Body of pancreas (tissue), 4 donors: ENCODE measurements around the gene ARMH1. TPM values are rescaled to one million over a fixed set of nuclear protein-coding genes. Genes with fewer than 3 reads are reported as not detected.

Source experiments
- ATAC-seq: fragments of 150-250 bp; one replicate; pipeline ENCODE4 v1.9.1; 2016
- DNase-seq, 4 donors: peaks; one replicate each; pipeline ENCODE4 v3.0.0-alpha.2; 2019
- H3K27ac ChIP-seq, 4 donors: fragments of 200-600 bp; sonication (generic); 1 replicate in 3 of 4; 2 replicates in 1 of 4; pipeline versions ENCODE4 v1.5.1 to v1.6.1; 2016 to 2019; ENCODE audit warnings: mild to moderate bottlenecking in 1 of 4, mixed read lengths in 1 of 4, moderate library complexity in 1 of 4
- H3K27me3 ChIP-seq, 2 donors: fragments of 200-600 bp; sonication (generic); one replicate each; pipeline ENCODE4 v1.6.0; 2016; ENCODE audit warnings: mild to moderate bottlenecking in 1 of 2
- H3K36me3 ChIP-seq, 2 donors: fragments of 200-600 bp; sonication (generic); replicated peaks in 1 of 2; 2 replicates each; pipeline ENCODE4 v1.5.1; 2016; ENCODE audit warnings: low read depth in 2 of 2; ENCODE audit not compliant: insufficient read depth in 1 of 2
- H3K4me1 ChIP-seq: fragments of 200-600 bp; sonication (generic); one replicate; pipeline ENCODE4 v1.6.0; 2016
- H3K4me3 ChIP-seq, 2 donors: fragments of 200-600 bp; sonication (generic); 1 replicate in 1 of 2; 2 replicates in 1 of 2; pipeline ENCODE4 v1.5.1; 2016 to 2019
- H3K9me3 ChIP-seq, 3 donors: fragments of 200-600 bp; sonication (generic); 1 replicate in 2 of 3; 2 replicates in 1 of 3; pipeline ENCODE4 v1.5.1; 2016
- CTCF ChIP-seq, 7 experiments: fragments of 450-650 bp in 4 of 7; fragments of 200-600 bp in 3 of 7; sonication (generic) in 3 of 7; IDR thresholded peaks; one replicate each; pipeline ENCODE4 v1.5.1; 2016 to 2019; ENCODE audit warnings: antibody characterized with exemption in 7 of 7
- POLR2A ChIP-seq, 3 donors: fragments of 450-650 bp; IDR thresholded peaks; one replicate each; pipeline ENCODE4 v1.6.1; 2016; ENCODE audit warnings: antibody characterized with exemption in 3 of 3, mild to moderate bottlenecking in 2 of 3
- WGBS, 2 donors: methylation state at CpG; one replicate each; pipeline ENCODE4 v1.1.5; 2017; 5-methylcytosine and 5-hydroxymethylcytosine counted together
- intact Hi-C: fragments of 100-400 bp; cut with DNase I; formaldehyde crosslinking; loops from one replicate; pipeline ENCODE4 v1.15.1; 2023
- total RNA-seq, 2 donors: library from RNA; depleted of rRNA; stranded (reverse); fragments of >200 nt; gene quantifications; one replicate each; pipeline ENCODE4 v1.1.0, GENCODE V29; 2016

The ARMH1 gene
- total RNA-seq, 2 donors from 2014 or later, result 1.0 TPM; not detected in 1

GRCh38 chr1:44717156-44717555, 42.6 kb downstream of the ARMH1 start:
- Histone ChIP-seq H3K27ac (no peak overlapping the region), H3K36me3 (no peaks in the 10 kb centered on the region), H3K4me3 (no peak overlapping the region), H3K9me3 (no peaks in the 10 kb centered on the region), H3K4me1 (peaks cover 12% of the 10 kb centered on the region), H3K27me3 (no peaks in the 10 kb centered on the region)
- intact Hi-C loops, result no loop called here
- no peak for TF ChIP-seq POLR2A (IDR thresholded peaks at IDR 0.05)
- no peak for TF ChIP-seq CTCF (IDR thresholded peaks at IDR 0.05)
- WGBS, 2 donors, result 73 to 85% methylated on average over 4 of the region's 4 CpGs
- ATAC-seq, result no peak
- DNase-seq, result no peak

GRCh38 chr1:44717653-44718052, 43.1 kb downstream of the ARMH1 start:
- H3K27me3 ChIP-seq, result no peaks in the 10 kb centered on the region
- H3K36me3 ChIP-seq, result no peaks in the 10 kb centered on the region
- WGBS, 2 donors, result 55 to 75% methylated on average over 1 of the region's 1 CpG
- H3K4me1 ChIP-seq, result peaks cover 12% of the 10 kb centered on the region
- DNase-seq, result no peak
- no peak overlapping the region for H3K27ac ChIP-seq
- H3K4me3 ChIP-seq, result no peak overlapping the region
- intact Hi-C loops, result no loop called here
- TF ChIP-seq POLR2A (IDR thresholded peaks at IDR 0.05) (no peak), CTCF (IDR thresholded peaks at IDR 0.05) (no peak)
- ATAC-seq, result no peak
- H3K9me3 ChIP-seq, result no peaks in the 10 kb centered on the region

- H3K27me3 ChIP-seq, result no peaks in the 10 kb centered on the region
- no peak overlapping the region for H3K27ac ChIP-seq
- H3K9me3 ChIP-seq, result no peaks in the 10 kb centered on the region
- intact Hi-C loops, result no loop called here
- peaks cover 12% of the 10 kb centered on the region for H3K4me1 ChIP-seq
- TF ChIP-seq POLR2A (IDR thresholded peaks at IDR 0.05) (no peak), CTCF (IDR thresholded peaks at IDR 0.05) (no peak)
- H3K4me3 ChIP-seq, result no peak overlapping the region
- WGBS, 2 donors, result 80 to 81% methylated on average over 6 of the region's 6 CpGs
- ATAC-seq, result no peak
- no peak for DNase-seq
- no peaks in the 10 kb centered on the region for H3K36me3 ChIP-seq
Observed at GRCh38 chr1:44718091-44718490, 43.6 kb downstream of the ARMH1 start.

GRCh38 chr1:44719318-44719717, 44.8 kb downstream of the ARMH1 start:
- Histone ChIP-seq H3K4me1 (peaks cover 12% of the 10 kb centered on the region), H3K27me3 (no peaks in the 10 kb centered on the region), H3K4me3 (no peak overlapping the region), H3K9me3 (no peaks in the 10 kb centered on the region), H3K36me3 (no peaks in the 10 kb centered on the region), H3K27ac (no peak overlapping the region)
- WGBS, 2 donors, result 55 to 61% methylated on average over 5 of the region's 5 CpGs
- intact Hi-C loops, result no loop called here
- DNase-seq, result no peak
- no peak for ATAC-seq
- TF ChIP-seq CTCF (IDR thresholded peaks at IDR 0.05) (no peak), POLR2A (IDR thresholded peaks at IDR 0.05) (no peak)

GRCh38 chr1:44720281-44720680, 45.8 kb downstream of the ARMH1 start:
- intact Hi-C loops, result no loop called here
- Histone ChIP-seq H3K4me1 (peaks cover 5% of the 10 kb centered on the region), H3K36me3 (no peaks in the 10 kb centered on the region), H3K9me3 (no peaks in the 10 kb centered on the region), H3K27me3 (no peaks in the 10 kb centered on the region), H3K4me3 (no peak overlapping the region), H3K27ac (no peak overlapping the region)
- WGBS, 2 donors, result 71 to 77% methylated on average over 4 of the region's 4 CpGs
- DNase-seq (no peak), ATAC-seq (no peak)
- TF ChIP-seq POLR2A (IDR thresholded peaks at IDR 0.05) (no peak), CTCF (IDR thresholded peaks at IDR 0.05) (no peak)
